Endothelial cell of umbilical vein (primary cell): Measurements from ENCODE around the gene PPP1CB. TPM values are rescaled to one million over a fixed set of nuclear protein-coding genes. Genes with fewer than 3 reads are reported as not detected.

ENCODE experiments used
- BruUV-seq: library from RNA; stranded (reverse); fragments of 400-500 nt; replicated peaks from 2 replicates; lab custom pipeline; 2021; lab: Mats Ljungman, UMichigan
- CTCF ChIA-PET: fragments of 300-600, 350-600 bp; sonication (Branson Sonifier 250); formaldehyde crosslinking; loops from one replicate; lab custom pipeline; 2021; ENCODE audit warnings: antibody characterized with exemption, inconsistent platforms; lab: Charles Lee
- POLR2A ChIA-PET: fragments of 300-600, 350-600 bp; sonication (Branson Sonifier 250); formaldehyde crosslinking; loops from one replicate; lab custom pipeline; 2021; ENCODE audit warnings: antibody characterized with exemption, inconsistent platforms; lab: Charles Lee
- DNase-seq: peaks from one replicate; pipeline ENCODE4 v3.0.0-alpha.2; 2011; ENCODE audit warnings: low read depth, low spot score
- FAIRE-seq: peaks from 2 replicates; lab custom pipeline; 2011; peaks lifted over from hg19 to GRCh38; lab: Jason Lieb, UNC
- H2AFZ ChIP-seq: 2 replicates; pipeline ENCODE4 v1.6.0; 2012; ENCODE audit warnings: low read depth, low read length, control low read depth, inconsistent platforms
- H3K27ac ChIP-seq: 2 replicates; pipeline ENCODE4 v1.5.1; 2011; ENCODE audit warnings: low read depth, mild to moderate bottlenecking, control low read depth, low read length, moderate library complexity; ENCODE audit not compliant: insufficient read depth
- H3K27me3 ChIP-seq, 2 experiments: 2 replicates each; pipeline versions ENCODE4 v1.6.0 to v1.6.1; 2011; ENCODE audit warnings: low read length in 2 of 2, mixed read lengths in 1 of 2; ENCODE audit not compliant: control insufficient read depth in 2 of 2, insufficient read depth in 2 of 2
- H3K36me3 ChIP-seq, 2 experiments: 2 replicates in 1 of 2; 3 replicates in 1 of 2; pipeline ENCODE4 v1.5.1; 2011; ENCODE audit warnings: low read length in 2 of 2, mild to moderate bottlenecking in 1 of 2, moderate library complexity in 1 of 2; ENCODE audit not compliant: control insufficient read depth in 2 of 2, insufficient read depth in 2 of 2; ENCODE audit errors: extremely low read depth in 1 of 2
- H3K4me1 ChIP-seq: 3 replicates; pipeline ENCODE4 v1.5.1; 2011; ENCODE audit warnings: mild to moderate bottlenecking, low read length; ENCODE audit not compliant: control insufficient read depth, insufficient read depth; ENCODE audit errors: extremely low read depth
- H3K4me2 ChIP-seq: 2 replicates; pipeline ENCODE4 v1.6.1; 2011; ENCODE audit warnings: low read length, control low read depth, mixed read lengths; ENCODE audit not compliant: insufficient read depth
- H3K4me3 ChIP-seq, 3 experiments: fragments of 200-600 bp in 1 of 3; sonication (generic), shearing (Covaris generic) in 1 of 3; replicated peaks in 1 of 3; 2 replicates each; pipeline ENCODE4 v1.5.1; 2011 to 2016; ENCODE audit warnings: control low read depth in 3 of 3, low read length in 3 of 3, mild to moderate bottlenecking in 2 of 3, inconsistent platforms in 1 of 3, low read depth in 1 of 3, moderate library complexity in 1 of 3; ENCODE audit not compliant: insufficient read depth in 1 of 3
- H3K79me2 ChIP-seq: 2 replicates; pipeline ENCODE4 v1.6.0; 2012; ENCODE audit warnings: low read length, inconsistent platforms; ENCODE audit not compliant: control insufficient read depth, insufficient read depth
- H3K9ac ChIP-seq: replicated peaks from 2 replicates; pipeline ENCODE3; 2011; ENCODE audit warnings: low read length, control low read depth; ENCODE audit not compliant: insufficient read depth; ENCODE audit errors: extremely low read depth
- H3K9me1 ChIP-seq: replicated peaks from 3 replicates; pipeline ENCODE4 v1.6.0; 2011; ENCODE audit warnings: mild to moderate bottlenecking, low read length; ENCODE audit not compliant: control insufficient read depth, insufficient read depth; ENCODE audit errors: extremely low read depth
- H3K9me3 ChIP-seq: replicated peaks from 2 replicates; pipeline ENCODE4 v1.5.1; 2012; ENCODE audit warnings: low read length, inconsistent platforms; ENCODE audit not compliant: control insufficient read depth, insufficient read depth
- H4K20me1 ChIP-seq: replicated peaks from 2 replicates; pipeline ENCODE3; 2011; ENCODE audit warnings: mild to moderate bottlenecking, low read length; ENCODE audit not compliant: control insufficient read depth, insufficient read depth; ENCODE audit errors: extremely low read depth
- CTCF ChIP-seq, 2 donors: IDR thresholded peaks; 1 replicate in 1 of 2; 2 replicates in 1 of 2; pipeline ENCODE4 v1.5.1; 2011; ENCODE audit warnings: low read length in 2 of 2, mild to moderate bottlenecking in 2 of 2, moderate library complexity in 2 of 2, control low read depth in 1 of 2, inconsistent platforms in 1 of 2, low read depth in 1 of 2; ENCODE audit not compliant: insufficient read depth in 1 of 2; ENCODE audit errors: extremely low read depth in 1 of 2
- EZH2 ChIP-seq: IDR thresholded peaks from 2 replicates; pipeline ENCODE4 v1.6.1; 2012; ENCODE audit warnings: borderline replicate concordance, low read depth, mild to moderate bottlenecking, moderate library complexity, low read length, inconsistent platforms; ENCODE audit not compliant: severe bottlenecking
- FOS ChIP-seq: IDR thresholded peaks from 2 replicates; pipeline ENCODE4 v1.6.1; 2011; ENCODE audit warnings: mild to moderate bottlenecking, low read length, moderate library complexity, borderline replicate concordance; ENCODE audit not compliant: insufficient read depth
- GATA2 ChIP-seq: IDR thresholded peaks from 2 replicates; pipeline ENCODE4 v1.7.0; 2011; ENCODE audit warnings: low read depth, mild to moderate bottlenecking, moderate library complexity, mixed read lengths, low read length; ENCODE audit not compliant: insufficient read length, insufficient read depth
- JUN ChIP-seq: IDR thresholded peaks from 2 replicates; pipeline ENCODE4 v1.6.1; 2011; ENCODE audit warnings: borderline replicate concordance, low read depth; ENCODE audit not compliant: insufficient read length, insufficient read depth
- MYC ChIP-seq: IDR thresholded peaks from one replicate; pipeline ENCODE4 v1.6.1; 2011; ENCODE audit warnings: mild to moderate bottlenecking, low read depth, low read length
- POLR2A ChIP-seq: IDR thresholded peaks from 2 replicates; pipeline ENCODE4 v1.6.1; 2012; ENCODE audit warnings: low read depth, mild to moderate bottlenecking, control low read depth, low read length
- POLR2AphosphoS5 ChIP-seq: IDR thresholded peaks from 2 replicates; pipeline ENCODE4 v1.6.1; 2012; ENCODE audit warnings: low read depth, mild to moderate bottlenecking, control low read depth, low read length, moderate library complexity; ENCODE audit not compliant: insufficient read depth
- dilution Hi-C: fragments of 300-500 bp; cut with MboI; formaldehyde crosslinking; loops from one replicate; pipeline ENCODE4 v1.15.0; 2019; ENCODE audit warnings: low sequenced_read_pairs; ENCODE audit not compliant: extremely low pct_ligation_motif_present
- intact Hi-C: fragments of 100-400 bp; cut with micrococcal nuclease; formaldehyde crosslinking; loops from one replicate; pipeline ENCODE4 v1.10.0; 2022
- polyA plus RNA-seq, 4 experiments: library from polyadenylated mRNA; depleted of rRNA in 3 of 4; stranded (reverse) in 3 of 4; unstranded in 1 of 4; fragments of >200 nt; gene quantifications; 2 replicates each; pipeline versions ENCODE4 v1.2.1 to v1.2.3, GENCODE V29; 2011 to 2012; ENCODE audit warnings: missing spikeins in 1 of 4
- total RNA-seq: library from RNA; stranded (reverse); gene quantifications from 2 replicates; pipeline ENCODE4 v1.2.3, GENCODE V29; 2021
- TF ChIP-seq, protein P1 (sequence below): IDR thresholded peaks from 2 replicates; pipeline ENCODE4 v1.6.1; 2011; ENCODE audit not compliant: insufficient read depth, insufficient read length

Gene PPP1CB
- total and polyA plus RNA-seq, 2 donors (not counting 3 experiments of a cell fraction or from before 2014, with no cell fraction given), result 29.8 to 163 TPM

DNA sequence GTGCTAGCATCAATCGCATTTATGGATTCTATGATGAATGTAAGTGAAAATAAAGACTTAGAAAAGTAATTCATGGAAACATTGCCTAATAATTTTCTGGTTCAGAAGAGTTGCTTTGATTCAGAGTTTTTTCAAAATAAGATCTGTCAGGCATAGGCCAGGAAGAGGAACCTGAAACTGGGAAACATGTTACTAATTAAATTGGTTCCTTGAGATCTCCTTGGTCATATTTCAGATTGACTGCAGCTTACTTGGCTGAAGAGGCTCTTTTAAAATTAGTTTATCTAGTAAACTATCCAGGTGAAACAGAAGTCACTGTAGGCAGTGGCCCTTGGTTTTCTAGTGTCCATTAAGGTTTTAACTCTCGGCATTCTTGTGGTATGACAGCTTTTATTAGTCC, 27.4 kb downstream of the PPP1CB start:
- intact Hi-C loops, result no loop called here
- Histone ChIP-seq H3K9me1 (no peaks in the 10 kb centered on the region), H3K27ac (no peak overlapping the region), H3K4me2 (no peak overlapping the region), H3K36me3 (peaks cover 10 to 23% of the 10 kb centered on the region in 2 experiments), H3K9ac (no peak overlapping the region), H2AFZ (no peak overlapping the region), H3K27me3 (no peaks in the 10 kb centered on the region), H3K4me1 (no peaks in the 10 kb centered on the region), H3K79me2 (peaks cover 33% of the 10 kb centered on the region), H3K9me3 (no peaks in the 10 kb centered on the region), H4K20me1 (peaks cover 10% of the 10 kb centered on the region), H3K4me3 (no peak overlapping the region)
- TF ChIP-seq POLR2A, result no peak
- TF ChIP-seq JUN, result no peak
- TF ChIP-seq POLR2AphosphoS5, result no peak
- ChIA-PET CTCF (interaction anchor here (1.0 to 2.1 kb wide), 2 partner anchors 10 to 19 kb away, joined by 3 to 7 read pairs; no protein-coding TSS in a partner anchor), POLR2A (no interaction called here)
- FAIRE-seq (no peak), DNase-seq (no peak)
- dilution Hi-C loops, result no loop called here
- BruUV-seq, result no TSS peak

- H4K20me1 ChIP-seq, result peaks cover 5% of the 10 kb centered on the region
- H3K9me3 ChIP-seq, result no peaks in the 10 kb centered on the region
- no peak overlapping the region for H3K4me3 ChIP-seq
- TF ChIP-seq FOS (no peak), MYC (no peak), POLR2A (no peak), POLR2AphosphoS5 (no peak), JUN (no peak), CTCF (IDR thresholded peaks at IDR 0.05; ENCODE audit: extremely low read depth in 1 of 2, insufficient read depth in 1 of 2, low read depth in 1 of 2, low read length in 2 of 2) (no peak), EZH2 (no peak), GATA2 (no peak)
- TF ChIP-seq, protein P1, sequence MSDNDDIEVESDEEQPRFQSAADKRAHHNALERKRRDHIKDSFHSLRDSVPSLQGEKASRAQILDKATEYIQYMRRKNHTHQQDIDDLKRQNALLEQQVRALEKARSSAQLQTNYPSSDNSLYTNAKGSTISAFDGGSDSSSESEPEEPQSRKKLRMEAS, result no peak
- ChIA-PET CTCF (no interaction called here), POLR2A (no interaction called here)
- no peak overlapping the region for H3K9ac ChIP-seq
- BruUV-seq, result no TSS peak
- dilution Hi-C loops (no loop called here), intact Hi-C loops (no loop called here)
- H3K27me3 ChIP-seq, result no peaks in the 10 kb centered on the region
- peaks cover 10 to 23% of the 10 kb centered on the region in 2 experiments for H3K36me3 ChIP-seq
- no peak for DNase-seq
- no peak overlapping the region for H3K27ac ChIP-seq
- FAIRE-seq, result no peak
- no peak overlapping the region for H2AFZ ChIP-seq
- no peak overlapping the region for H3K4me2 ChIP-seq
- no peaks in the 10 kb centered on the region for H3K9me1 ChIP-seq
- peaks cover 18% of the 10 kb centered on the region for H3K79me2 ChIP-seq
- H3K4me1 ChIP-seq, result no peaks in the 10 kb centered on the region
These were observed 28.9 kb downstream of the PPP1CB start for GRCh38 chr2:28780496-28780895.
